M059J (cell line): Measurements from ENCODE around the gene ETV6. TPM values are rescaled to one million over a fixed set of nuclear protein-coding genes. Genes with fewer than 3 reads are reported as not detected.

Experiments
- DNase-seq: peaks from one replicate; pipeline ENCODE4 v3.0.0-alpha.2; 2012; ENCODE audit warnings: low read depth
- total RNA-seq: library from RNA; depleted of rRNA; stranded (reverse); fragments of >200 nt; shearing (Covaris generic); gene quantifications from 2 replicates; pipeline ENCODE4 v1.2.3, GENCODE V29; 2014

The ETV6 gene
- total RNA-seq, 1 experiment from 2014 or later: 11.5 TPM

DNA sequence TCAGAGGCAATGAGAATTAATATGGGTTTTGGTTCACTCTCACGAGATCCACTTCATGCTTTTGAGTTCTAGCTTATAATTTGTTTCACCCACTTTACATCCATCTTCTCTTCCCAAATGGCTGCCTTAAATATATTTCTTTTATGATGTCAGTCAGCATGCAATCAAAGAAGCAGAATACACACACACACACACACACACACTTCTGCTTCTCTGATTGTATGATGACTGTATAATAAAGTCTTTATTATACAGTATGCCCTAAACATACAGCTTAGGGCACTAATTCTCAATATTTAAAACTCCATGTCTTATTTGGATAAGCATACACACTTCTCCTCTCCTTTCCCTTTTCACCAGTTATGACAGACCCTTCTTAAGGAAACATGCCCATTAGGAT is 6.7 kb upstream of the ETV6 start:
- no peak for DNase-seq

DNA sequence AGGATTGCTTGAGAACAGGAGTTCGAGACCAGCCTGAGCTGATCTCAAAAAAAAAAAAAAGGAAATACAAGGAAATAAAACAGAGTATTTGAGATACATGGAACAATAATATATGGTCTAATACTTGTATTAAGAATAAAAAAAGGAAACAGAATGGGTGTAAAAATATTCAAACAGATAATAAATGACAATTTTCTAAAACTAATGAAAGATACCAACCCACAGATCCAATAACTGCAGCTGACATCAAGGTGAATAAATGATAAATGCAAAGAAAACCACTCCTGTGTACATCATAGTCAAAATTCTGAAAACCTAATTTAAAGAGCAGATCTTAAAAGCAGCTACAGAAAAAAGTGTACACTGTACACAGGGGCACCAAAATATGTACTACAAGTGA is 4.1 kb upstream of the ETV6 start:
- no peak for DNase-seq

DNA sequence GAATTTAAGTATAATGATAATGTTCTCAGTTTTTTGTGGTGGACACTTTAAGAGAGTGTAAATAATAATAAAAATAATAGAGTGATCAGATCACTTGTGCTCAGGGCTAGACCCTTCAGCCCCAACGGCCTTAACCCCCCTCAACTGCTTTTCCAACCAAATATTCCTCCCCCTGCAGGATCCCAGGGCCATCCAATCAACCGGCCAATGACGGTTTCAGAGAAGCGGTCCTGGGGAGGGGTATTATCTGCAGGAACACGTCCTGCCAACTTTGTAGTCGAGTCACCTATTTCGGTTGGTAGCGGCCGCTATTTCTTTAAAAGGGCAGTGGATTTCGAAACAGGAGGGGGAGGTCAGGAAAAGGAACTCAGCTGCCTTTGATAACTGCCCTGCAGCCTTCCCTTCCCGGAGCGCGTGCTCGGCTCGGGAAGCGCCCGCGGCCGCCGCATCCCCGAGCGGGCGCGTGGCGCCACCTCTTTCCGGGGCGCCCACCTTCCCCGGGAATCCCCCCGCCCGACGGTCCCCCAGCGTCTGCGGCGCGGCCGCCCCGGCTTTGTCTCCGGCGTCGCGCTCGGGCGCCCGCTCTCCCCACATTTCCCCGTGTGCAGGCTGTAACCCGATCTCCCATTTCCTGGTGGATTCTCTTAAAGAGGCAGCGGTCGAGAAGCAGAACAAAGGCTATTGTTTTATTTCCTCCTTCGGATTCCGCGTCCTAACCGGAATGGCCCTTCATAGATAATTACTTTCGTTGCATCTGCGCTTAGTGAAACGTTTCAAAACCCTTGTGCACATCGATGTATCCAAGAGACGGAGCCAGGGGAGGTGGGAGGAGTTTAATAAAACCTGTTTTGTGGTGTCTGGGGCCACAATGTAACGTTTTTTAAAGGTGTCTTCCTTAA is 711 bp upstream of the ETV6 start:
- DNase-seq: peak; percentile 90

DNA sequence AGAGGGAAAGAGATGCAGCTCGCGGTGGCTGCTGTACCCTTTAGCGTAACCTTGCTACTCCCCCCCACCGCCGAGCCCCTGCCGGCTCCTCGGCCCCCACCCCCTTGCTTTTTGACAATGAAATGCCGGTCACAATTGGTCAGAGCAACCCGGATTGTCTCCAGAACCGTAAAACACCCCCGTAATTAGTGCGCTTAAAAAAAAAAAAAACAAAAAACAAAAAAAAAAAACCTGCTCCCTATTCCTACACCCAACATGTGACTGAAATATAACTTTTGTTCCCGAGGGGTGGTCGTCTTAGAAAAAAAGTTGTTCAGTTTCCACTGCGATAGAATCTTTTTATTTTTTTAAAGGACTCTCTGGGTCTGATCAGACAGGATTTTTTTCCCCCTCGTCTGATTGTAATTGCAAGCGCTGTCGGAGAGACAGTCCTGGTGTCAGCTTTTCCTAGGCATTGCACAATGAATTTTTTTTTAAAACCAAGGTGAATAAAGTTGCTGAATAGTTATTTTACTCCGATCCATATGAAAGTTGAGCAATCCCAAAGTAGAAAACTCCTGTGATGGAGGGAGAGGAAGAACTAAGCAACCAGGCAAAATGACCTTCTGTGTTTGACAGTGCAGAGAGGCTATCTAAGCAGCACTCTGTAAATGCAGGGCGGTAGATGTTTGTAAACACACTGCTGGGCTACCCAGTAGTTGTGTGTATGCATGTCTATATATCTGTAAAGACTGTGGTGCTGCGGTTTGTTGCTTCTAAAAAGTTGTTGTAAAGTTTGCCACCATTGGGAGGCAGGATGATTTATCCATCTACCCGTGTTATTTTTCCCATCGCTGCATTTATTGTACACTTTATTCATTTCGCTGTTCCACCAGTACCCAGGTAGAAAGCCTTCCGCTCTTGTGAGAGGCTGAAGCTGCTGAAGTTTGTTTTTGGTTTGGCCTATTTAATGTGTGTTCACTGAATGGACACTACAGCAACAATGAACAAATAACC is 1.1 kb downstream of the ETV6 start:
- DNase-seq: peak; percentile 57

DNA sequence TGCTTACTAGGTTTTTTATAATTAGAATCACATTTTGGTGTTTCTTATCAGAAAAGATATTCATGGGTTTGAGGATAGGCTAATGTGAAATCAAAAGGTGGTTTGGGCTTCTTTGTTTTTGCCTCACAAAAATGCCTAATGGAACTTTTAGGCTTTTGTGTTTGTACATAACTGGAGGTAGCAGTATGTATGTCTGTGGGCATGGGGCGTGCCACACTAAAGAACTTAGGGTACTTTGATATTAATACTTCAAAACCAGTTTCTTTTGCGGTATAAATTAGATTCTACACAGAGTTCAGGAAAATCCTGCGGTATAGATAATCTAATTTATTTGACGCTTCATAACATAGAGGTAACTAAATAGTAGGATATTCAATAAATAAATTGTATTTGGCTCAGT is 1.9 kb downstream of the ETV6 start:
- no peak for DNase-seq

DNA sequence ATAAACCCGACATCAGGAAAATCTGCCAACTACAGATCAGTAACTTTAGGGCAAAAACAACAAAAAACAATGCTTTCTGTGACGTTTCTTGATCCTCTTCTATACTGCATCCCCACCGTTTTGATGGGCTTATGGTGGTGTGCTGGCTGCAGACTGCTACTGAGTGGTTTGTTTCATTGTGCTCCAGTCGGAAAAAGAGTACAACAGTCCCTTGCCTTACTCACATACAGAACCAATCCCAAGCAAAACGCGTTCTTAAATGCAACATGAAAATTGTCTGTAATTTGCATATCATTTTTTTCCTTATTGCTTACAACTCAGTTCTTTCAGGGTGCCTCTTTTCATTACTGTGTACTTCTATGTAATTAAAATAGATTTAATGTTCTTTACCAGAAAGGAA is 2.3 kb downstream of the ETV6 start:
- no peak for DNase-seq

DNA sequence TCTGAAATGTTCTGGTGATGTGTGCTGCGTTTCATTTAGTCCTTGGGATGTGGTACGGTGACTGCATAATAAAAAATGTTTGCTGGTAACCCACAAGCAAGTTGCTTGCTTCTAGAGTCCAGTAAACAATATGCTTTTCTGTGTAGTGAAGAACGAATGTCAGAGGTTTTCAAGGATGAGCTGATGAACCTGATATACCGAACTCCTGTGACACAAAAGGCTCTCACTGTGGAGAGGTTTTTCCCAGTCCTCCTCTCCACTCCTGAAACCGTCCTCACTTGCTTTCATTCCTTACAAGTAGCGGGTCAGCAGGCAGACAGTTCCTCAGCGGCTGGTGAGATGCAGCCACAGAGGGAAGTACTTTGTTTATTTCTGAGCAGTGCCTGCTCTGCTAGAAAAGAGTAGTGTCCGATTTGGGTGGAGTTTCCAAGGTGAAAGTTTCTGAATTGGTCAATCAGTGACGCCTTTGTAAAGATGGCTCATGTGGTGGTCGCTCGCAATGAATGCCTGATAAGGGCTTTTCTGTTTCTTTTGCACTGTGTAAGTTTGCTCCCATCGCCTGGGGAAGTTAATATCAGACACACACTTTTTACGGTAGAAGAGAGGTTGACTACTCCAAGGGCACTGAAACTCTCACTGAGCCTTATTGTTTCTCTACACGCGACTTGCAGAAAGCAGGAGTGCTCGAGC is 3.0 kb downstream of the ETV6 start:
- DNase-seq: peak; percentile 76

DNA sequence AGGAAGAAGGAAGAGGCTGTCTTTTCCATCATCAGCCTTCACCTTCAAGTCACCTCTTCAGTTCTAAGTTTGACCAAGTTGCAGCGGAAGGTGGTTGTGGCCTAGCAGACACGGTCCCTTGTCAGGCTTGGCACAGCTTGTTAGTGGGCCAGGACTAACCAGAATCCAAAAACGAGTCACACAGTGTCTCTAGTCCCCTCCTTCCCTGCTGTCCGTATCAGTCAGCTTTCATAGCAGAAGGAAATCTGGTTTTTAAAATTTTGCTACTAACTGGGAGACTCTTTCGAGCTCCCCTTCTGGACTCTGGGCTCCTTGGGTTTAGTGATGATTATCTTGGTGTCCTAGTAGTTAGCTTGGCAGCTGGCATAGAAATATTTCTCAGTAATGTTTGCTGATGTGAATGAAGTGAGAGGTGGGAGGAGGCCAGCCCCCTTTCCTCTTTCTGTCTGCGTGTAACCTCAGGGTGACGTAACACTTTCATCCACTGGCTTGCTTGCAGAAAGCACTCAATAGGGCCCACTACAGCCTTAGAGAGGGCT is 3.8 kb downstream of the ETV6 start:
- peak; percentile 28 for DNase-seq

DNA sequence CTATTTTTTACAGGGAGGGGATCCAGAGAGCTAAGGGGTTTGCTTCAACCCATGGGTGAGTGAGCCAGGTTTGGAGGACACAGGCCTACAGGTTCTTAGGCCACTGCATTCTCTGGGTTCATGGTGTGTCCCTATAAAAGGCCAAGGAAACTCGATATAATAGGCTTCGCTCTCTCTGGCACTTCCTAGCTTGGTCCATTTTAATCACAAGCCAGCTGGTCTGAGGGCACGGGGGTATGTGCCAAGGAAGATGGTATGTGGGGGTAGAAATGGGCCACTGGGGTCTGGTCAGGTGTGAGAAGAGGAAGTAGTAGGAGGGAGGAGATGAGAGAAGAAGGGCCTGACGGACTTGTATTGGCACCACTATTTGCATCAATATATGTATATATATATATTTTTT is 4.9 kb downstream of the ETV6 start:
- DNase-seq: no peak

DNA sequence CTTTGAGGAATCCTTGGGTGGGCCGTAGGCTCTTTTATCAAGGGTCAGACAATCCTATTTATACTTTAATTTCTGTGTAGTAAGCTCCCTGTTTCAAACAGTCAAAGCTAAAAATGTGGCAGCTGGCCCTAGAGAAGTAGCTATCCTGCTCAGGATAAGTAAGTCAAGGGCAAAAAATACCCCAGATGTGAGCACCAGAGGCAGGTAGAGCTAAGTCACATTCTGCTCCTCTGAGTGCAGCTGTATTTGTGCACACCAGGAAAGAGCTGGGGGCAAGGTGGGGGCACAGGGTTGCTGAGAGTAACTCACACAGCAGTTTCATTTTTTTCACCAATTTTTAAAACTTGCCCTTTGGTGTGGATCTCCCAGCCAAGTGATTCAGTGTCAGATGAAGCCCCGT is 5.3 kb downstream of the ETV6 start:
- DNase-seq: no peak

DNA sequence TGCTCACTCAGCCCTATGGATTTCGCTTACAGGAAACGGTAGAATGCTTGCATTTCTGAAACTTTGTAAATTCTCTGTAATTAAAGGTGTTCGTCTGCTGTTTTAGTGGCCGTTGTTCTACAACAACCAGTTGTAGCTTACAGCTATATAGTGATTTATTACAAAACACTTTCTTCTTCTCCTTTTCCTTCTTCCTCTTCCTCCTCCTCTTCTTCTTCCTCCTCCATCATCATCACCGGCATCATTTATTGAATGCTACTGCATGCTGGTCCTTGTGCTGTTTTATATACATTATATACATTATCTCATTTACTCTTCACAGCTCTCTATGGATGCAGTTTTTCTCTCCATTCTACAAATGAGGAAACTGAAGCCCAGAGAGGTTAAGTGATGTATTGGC is 6.4 kb downstream of the ETV6 start:
- DNase-seq: no peak

DNA sequence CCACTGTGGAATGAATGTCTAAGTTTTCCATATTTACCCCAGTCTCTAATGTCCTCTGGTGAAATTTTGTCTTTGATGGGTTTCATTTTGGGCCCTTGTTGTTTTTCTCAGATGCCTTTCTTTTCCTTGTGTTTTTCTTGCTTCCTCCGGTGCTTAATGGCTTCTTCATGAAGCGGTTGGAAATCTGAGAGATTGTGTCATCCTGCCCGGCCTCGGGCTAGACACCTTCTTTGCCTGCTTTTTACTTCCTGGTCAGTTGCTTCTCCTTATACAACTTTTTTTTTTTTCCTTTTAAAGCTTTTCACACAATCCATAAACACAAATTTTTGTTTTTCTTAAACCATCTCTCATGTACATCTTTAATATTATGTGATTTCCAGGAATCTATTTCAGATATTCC is 7.1 kb downstream of the ETV6 start:
- DNase-seq: peak; percentile 70

DNA sequence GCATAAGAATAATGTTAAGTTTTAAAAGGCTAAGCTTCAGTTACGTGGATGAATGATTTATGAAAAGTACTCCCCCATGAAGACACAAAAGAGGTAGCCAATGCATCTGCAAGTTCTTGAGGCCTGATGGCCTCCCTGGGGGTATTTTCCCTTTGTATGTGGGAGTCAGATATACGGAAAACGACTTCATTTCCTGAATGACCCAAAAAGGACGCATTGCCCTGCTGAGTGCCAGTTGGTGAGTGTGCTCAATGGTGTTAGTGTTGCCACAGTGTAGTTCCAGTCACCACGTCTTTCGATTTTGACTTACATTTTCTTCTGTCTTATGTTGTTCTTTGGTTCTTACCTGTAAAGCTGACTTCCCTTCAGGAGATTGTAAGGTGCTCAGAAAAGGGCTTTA is 8.0 kb downstream of the ETV6 start:
- peak; percentile 75 for DNase-seq

DNA sequence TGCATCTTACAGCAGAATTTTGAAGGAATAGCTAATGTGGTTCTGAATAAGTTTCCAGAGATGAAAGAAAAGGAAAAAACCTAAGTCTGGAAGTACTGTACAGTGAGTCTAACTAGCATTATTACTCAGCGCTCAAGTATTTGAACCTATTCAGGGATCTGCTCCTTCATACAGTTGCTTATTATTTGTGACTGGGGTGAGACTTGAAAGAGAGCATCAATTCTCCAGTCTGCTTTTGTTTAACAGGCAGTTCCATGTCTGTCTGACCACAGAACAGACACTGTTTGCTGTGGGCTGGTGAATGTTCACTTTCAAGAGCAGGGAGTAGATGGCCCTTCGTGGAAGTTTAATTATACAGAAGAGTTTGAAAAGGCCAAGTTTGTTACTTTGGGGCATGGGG is 9.3 kb downstream of the ETV6 start:
- DNase-seq: peak; percentile 91

DNA sequence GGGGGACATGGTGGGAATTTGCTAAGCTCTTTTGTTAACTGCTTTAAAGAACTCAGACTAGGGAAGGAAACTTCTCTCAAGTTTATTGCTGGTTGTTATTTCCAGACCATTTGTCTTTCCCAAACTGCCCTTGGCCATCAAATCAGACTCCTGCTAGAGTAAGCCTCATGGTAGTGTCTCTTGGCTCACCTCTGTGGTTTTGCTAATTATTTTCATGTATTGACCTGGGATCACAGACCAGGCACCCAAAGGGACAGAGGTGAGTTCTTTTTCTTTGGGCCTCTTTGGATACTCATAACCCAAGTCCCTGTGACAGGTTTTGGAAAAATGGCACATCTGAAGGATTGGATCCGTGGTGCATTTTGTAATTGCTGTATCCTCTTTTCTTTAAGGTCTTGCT is 11.2 kb downstream of the ETV6 start:
- no peak for DNase-seq

DNA sequence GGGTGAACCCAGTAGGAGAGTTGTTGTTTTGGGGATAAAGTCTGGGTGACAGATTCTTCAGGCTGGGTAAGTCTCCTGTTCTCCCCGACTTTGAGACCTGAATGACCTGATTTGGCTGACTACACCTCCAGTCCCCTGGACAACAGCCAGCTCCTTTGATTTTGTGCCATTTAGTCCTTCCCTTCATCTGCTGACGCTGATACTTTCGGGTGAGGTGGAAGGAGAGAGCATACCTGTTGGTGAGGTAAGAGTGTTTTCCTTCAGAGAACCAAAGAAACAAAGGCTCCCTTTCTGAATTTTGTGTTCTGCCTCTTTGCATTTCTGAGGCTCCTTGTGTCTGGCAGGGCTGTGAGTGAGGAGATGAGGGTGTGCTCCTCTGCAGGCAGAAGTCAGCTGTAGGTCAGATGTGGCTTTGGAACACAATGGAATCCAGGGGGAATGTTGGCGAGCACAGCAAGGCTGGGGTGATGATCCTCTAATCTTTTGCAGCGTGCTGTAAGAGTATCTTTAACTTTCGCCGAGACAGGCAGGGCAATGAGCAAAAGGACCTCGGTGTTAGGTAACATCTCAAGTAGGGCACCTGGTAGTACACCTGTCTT is 12.1 kb downstream of the ETV6 start:
- DNase-seq: no peak

DNA sequence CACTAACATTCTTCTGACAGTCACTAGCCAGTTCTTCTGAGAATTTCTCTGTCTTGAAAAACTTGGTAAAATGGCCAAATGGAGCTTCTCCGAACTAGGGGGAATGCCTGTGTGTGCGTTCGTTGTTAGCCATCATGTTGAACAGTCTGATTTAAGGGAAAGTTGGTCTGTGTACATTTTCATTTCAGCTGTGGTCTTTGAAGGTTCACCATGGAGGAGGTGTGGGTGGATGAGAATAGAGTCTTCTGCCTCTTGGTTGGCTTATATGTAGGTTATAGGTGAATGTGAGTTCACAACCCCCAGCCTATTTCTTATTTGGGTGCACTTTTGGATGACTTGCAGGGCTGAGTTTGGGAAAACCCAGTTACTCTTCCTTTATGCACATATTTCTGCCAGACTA is 12.9 kb downstream of the ETV6 start:
- DNase-seq: no peak

DNA sequence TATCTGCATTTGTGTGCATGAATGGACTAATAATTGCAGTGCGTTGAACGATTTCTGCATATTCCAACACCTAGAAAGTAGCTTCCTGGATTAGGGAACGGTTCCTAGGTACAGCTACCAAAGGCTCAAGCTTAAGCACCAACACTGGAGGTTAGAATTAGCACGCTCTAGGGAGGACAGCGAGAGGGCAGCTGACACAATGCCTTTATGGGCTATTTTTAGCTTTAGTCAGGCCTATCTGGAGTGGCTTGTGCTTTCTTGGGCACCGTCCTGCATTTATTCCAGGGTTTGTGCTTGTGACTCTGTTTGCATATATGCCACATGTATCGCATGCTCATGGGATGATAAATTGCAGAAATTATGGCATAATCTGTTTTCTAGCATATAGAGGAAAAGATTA is 13.7 kb downstream of the ETV6 start:
- DNase-seq: no peak

DNA sequence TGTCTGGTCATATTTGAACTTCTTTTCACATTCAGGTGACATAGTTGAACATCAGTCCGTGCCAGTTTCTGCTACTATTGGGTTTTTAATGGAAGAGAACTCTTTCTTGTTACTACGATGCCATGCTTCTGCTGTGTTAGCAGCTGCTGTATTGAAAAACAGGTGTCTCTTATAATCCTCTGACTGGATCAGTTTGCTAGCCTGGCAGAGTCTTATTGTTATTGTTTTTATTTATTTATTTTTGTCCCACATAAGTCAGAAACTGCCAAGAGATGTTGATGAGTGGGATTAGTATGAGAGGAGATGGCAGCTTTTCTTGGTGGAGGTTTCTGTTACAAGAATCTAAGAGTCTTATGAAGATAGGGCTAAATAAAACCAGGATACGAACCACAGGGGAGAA is 14.6 kb downstream of the ETV6 start:
- DNase-seq: no peak

DNA sequence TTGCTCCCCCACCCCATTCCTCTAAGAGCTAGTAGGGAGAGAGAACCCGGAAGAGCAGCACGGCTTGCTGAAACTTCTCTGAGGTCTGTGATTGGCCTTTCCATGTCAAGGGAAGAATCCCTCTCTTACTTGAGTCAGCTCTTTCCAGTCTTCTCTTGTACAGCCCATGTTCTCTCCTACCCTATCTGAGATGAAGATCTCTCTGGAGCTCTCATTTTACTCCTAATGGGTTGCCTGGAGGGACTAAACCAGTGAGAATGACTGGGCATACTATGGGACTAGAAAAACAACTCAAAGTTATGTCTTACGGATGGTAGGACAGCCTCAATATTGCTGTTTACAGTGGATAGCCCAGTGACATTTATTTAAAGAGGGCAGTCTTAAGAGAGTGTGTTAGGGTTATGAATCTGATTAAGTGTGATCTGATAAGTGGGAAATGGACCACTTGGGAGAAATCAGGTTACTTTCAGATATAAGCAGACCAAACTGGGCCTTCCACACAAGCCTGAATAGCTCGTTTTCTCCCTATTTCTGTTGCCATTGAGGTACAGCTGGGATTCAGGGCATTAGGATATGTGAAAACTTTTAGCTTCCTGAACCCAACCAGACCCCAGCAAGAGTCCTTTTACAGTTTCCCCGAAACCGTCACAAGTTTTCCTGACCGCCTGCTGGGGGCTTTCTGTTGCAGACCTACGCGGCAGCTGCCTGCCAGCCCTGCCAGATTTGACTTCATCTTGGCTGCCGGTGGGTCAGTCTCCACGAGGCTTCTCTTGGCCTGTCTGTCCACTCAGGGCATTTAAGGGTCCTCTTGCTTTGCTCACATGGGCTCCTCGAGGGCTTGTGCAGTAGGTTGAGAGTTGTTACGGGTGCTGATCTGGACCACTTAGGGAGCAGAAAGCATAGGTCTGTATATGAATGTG is 16.9 kb downstream of the ETV6 start:
- DNase-seq: no peak
